ENCODE results near the gene SLFNL1.

The SLFNL1 gene

DNA sequence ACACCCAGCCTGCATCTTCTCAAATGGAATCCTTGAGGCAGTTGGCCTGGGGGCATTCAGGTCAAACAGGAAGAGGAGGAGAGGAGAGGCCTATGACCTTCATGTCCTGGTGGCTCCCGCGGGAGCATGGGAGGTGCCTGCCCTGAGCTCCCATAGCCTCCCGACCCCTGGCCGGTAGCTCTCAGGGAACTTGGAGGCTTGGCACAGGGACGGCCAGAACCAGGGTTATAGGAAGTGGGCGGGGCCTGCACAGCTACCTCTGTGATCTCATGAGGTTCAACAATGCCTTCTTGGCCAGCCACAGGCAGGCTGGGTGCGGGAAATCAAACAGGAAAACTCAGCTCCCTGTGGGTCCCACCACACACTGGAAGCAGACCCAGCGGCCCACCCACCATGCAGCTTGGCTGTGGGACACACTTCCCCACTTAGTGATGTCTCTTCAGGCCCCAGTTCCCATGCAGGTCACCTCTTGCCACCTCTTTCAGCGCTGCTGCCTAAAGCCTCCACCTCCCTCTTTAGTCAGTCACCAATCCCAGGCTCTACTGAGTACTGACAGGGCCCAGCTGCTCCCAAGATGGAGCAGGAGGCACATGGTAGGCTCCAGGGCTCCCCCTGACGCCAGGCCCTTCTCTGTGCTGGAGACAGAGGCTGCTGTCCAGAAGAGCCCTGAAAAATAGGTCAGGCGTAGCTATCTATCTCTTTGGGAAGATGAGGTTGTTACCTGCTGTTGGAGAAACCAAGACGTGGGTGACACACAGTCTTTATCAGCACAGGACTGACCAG lies at the start of gene SLFNL1:
TSS of gene SLFNL1 (minus strand) at position 200 of the 783 bp plus-strand sequence. CDS start 1,065 bp downstream, outside the sequence.
- no peak for DNase-seq

DNA sequence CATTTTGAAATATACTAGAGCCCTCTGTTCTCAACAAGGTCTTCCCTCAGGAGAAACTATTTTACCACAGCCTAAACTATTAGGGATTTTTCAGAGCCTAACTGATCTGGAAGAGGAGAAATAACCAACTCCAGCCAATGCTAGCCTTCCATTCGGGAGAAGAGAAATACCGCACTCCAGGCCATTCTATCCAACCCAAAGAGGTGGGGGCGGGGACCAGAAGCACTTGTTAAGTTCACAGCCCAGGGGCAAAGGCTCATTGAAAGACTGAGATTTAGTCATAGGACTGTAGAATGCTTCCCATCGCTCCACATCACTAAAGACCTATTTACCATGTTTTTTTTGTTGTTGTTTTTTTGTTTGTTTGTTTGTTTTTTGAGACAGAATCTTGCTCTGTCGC lies 35.4 kb upstream of the SLFNL1 start:
- no peak for DNase-seq

DNA sequence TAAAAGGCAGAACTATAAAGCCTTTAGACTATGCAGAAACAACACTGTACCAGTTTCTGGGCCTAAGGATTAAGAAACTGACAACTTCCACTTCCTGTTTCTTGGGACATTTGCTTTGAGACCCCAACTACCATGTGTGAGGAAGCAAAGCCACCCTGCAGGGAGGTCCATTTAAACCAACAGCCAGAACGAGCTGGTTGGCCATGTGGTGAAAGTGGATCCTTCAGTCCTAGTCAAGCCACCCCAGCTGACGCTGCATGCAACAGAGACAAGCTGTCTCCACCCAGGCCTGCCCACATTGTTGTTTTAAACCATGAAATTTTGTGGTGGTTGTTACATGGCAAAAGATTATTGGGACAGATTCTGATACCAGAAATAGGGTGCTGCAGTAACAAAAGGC lies 31.8 kb upstream of the SLFNL1 start:
- no peak for DNase-seq

DNA sequence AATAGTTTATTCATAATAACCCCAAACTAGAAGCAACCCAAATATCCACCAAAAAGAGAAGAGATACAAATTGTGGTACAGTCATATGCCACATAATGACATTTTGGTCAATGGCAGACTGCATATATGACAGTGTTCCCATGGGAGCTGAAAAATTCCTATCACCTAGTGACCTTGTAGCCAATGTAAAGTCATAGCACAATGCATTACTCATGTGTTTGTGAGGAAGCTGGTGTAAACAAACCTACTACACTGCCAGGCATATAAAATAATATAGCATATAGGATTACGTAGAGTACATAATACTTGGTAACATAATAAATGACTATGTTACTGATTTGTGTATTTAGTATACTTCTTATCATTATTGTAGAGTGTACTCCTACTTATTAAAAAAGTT lies 29.5 kb upstream of the SLFNL1 start:
- DNase-seq = no peak

DNA sequence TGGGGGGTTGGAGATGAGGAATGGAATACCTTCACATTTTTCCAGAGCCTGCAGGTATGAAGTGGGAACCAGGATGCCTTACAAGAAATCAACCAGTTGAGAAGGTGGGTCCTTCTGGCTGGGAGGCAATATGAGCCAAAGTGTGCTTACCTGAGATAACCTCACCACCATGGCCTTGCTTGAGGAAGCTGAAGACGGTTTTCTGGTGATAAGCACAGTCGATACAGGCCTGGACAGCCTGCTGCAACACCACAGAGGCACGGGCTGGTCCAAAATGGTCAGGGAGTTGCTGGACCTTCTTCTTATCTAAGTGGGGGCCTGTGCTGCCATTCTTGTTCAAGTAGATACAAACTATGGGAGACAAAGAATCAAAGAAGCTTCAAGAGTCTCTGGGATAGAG lies 27.0 kb upstream of the SLFNL1 start:
- no peak for DNase-seq

DNA sequence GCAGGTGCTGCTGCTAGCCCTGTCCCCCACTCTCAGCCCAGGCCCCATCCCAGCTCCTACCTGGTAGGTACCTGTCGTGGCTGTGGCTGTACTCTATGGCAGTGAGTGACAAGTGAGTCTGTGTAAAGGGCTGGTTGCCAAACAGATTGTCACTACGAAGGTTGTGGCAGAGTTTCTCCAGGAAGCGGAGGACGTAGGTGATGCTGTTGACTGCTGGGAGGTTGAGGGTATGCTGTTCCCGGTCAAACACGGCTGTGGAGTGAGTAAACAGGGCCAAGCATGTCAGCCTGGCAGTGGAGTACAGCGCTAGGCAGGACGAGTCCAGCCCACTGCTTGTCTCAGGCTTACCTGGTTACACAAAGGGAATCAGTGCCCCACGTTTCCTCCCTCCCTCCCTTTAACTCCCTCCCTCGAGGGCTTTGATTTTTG lies 24.8 kb upstream of the SLFNL1 start:
- no peak for DNase-seq

DNA sequence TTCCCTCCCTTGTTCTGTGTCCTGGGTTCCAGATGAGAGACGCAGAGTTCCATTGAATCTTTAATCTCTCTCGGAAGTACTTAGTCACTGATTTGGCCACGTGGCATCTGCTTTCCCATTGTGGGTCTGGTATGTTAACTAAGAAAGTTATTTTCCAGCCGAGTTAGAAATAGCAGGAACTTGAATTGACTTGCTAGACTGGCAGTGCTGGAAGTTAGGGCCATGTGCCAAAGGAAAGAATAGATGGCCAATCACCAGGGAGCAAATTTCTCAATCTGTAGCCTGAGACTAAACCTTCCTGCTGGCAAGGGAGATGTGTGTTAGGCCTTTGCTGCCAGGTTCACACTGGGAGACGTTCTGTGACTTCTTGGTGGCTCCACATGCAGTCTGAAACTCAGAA lies 24.2 kb upstream of the SLFNL1 start:
- DNase-seq = peak in 1 of 2 experiments; percentile 59

DNA sequence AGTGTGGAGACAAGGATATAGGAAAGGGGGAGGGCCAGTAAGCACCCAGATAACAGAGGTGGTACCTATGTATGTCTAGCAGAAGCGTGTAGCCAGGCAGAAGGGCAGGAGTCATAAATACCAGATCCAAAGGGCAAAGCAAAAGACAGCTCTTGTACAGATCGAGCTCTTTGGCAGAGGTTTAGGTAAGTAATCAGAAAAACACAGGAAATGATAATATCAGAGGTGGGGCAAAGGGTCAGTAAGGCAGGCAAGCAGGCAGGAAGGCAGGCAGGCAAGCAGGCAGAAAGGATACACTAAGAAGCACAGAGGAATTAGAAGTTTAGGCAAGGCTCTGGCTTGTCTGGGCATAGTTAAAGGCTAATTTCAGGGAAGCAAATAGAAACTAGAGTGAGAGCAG lies 22.7 kb upstream of the SLFNL1 start:
- DNase-seq = no peak

DNA sequence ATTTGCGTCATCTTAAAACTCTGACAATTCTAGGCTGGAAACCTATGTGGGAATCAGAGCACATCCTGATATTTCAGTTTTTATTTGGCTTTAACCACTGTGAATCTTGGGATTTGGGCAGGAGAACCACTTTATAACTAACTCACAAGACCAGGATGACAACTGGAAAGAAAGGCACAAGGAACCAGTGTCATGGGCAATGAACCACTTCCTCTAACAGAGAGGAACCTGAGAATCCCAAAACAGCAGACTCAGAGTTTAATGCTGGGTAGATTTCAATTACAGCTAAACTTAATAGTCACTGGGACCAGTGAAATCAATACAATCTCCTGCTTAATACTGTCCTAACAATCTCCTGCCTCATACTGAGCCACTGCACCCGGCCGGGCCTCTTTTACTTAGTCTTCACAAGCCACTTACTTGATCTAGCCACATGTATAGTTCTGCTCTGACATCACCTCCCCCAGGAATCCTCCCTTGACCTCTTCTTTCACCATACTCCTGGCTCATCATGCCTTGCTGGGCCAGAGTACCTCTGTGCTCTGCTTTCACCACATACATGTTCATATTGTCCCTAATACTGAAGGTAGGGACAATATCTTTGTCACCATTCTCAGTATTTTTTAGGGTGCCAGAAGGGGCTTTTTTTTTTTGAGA lies 20.2 kb upstream of the SLFNL1 start:
- no peak for DNase-seq

DNA sequence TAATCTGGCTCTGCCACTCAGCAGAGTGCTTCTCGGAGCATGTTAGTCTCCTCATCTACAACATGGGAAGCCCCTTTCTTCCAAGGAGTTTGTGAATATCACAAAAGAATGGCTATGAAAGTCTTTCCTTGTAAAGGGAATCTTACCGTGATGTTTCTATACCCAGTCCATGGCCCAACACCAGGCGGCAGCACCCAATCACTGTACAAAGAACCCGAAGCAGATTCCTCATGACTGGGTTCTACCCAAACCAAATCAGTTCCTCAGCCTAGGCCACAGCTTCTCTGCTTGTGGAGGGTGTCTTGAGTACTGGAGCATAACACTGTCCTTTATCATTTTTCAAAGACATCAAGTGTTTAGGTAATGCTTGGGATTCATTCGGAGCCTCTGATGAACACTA lies 16.6 kb upstream of the SLFNL1 start:
- no peak for DNase-seq

DNA sequence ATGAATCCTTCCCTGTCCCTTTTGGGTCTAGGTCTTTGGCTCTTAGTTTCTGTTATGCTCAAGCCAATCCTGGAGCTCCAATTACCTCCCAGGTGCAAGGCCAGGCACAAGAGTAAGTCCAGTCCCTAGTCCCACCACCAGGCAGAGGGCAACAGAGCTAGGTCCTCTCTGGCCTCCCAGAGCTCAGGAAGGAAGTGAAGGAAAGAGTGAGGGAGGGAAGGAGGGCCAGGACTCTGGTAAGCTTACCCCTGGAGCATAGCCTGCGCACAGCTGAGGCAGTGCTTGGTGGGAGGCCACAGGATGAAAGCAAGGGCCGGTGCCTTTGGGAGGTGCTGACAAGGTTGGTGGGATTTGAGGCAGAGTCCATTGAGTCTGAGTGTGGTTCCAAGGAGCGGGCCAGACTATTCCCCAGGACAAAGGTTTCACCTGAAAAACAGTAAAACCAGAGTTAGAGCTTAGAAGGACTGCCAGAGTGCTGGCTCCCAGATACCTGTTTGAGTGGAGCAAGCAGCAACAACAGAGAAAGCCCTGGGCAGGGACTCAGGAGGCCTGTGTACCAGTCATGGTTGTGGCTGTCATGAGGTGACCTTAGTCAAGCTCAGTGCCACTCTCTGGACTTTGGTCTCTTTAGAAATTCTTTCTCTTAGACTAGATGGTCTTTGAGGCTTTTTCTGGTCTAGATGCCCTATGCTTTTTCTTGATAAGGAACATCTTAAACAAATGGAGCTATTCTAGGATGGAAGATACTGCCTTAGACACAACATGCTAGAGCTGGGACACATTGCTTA lies 15.8 kb upstream of the SLFNL1 start:
- DNase-seq = no peak

DNA sequence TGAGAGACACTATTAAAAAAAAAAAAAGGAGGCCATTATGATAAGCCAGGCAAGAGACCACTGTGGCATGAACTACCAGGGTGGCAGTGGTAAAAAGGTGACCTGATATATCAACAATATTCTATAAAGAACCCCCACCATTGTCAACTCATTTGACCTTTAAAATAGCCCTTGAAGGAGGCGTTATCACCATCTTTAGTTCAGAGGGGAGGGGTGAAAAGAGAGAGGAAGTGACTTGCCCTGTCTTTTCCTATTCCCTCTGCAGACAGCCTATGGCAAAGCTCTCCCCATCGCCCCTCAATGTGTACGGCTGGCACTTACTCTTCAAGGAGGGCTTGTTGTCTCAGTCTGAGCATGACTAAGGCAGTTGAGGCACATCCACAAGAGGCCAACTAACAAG lies 11.7 kb upstream of the SLFNL1 start:
- DNase-seq = no peak

DNA sequence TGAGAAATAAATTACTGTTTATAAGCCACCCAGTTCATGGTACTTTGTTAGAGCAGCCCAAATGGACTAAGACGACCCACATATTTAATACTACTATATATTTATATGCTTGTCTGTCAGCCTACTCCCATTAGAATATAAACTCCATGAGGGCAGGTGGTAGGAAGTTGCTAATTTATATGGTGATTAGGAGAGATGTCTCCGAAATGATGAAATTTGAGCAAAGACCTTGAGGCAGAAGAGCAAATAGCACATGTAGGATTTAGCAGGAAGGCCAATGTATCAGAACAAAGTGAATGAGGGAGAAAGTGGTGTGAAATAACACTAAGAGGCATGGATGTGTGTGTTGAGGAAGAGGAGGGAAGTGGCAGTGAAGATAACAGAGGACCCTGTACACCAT lies 10.6 kb upstream of the SLFNL1 start:
- no peak for DNase-seq

DNA sequence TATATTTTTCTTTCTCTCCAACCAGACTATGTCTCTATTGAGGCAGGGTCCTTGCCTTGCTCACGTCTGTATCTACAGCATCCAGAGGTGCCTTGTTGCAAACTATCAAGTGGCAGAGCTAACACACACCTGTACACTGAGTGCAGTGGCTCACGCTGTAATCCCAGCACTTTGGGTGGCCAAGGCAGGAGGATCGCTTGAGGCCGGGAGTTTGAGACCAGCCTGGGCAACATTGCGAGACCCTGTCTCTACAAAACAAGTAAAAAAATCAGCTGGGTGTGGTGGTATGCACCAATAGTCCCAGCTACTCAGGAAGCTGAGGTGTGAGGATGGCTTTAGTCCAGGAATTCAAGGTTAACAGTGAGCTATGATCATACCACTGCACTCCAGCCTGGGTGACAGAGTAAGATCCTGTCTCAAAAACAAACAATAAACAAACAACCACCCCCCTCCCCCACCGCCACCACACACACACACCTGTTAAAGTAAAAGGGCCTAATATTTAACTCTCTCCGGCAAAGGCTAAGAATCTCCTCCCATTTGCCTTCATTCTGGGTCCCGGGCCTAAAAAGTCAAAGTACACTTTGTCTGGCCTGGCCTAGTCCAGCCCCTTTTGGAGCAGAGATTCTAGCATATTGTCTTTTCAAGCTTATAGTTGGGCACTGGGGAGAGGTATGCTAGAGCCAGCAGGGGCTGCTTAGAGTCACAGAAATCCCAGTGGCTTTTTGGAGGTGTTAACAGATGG lies 9.5 kb upstream of the SLFNL1 start:
- no peak for DNase-seq

DNA sequence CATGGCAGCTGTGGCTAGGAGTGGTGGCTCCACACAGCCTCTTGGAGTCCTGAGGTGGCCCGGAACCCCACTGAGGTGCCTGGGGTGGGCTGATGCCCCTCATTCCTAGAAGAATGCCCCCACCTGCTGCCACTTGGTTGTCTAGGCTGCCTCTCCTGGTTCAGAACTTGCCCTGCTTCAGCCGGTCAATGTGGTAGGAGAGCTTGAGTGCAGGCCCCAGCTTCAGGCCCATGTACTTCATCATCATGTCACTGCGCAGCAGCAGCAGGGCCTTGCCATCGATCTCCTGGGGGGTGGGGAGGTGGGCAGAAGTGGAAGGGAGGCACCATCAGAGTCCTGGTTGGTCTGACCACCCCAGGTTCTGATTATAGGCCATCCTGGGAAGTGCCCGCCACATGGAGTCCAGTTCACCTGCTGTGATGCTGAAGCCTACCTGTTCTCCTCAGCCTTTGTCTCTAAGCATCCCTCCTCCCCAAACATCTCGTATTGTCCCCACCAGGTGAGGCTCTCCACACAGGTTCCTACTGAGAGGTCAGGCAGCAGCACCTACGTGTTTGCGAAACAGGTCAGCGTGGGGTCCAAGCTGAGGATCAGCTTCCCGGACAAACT lies 6.6 kb upstream of the SLFNL1 start:
- no peak for DNase-seq

DNA sequence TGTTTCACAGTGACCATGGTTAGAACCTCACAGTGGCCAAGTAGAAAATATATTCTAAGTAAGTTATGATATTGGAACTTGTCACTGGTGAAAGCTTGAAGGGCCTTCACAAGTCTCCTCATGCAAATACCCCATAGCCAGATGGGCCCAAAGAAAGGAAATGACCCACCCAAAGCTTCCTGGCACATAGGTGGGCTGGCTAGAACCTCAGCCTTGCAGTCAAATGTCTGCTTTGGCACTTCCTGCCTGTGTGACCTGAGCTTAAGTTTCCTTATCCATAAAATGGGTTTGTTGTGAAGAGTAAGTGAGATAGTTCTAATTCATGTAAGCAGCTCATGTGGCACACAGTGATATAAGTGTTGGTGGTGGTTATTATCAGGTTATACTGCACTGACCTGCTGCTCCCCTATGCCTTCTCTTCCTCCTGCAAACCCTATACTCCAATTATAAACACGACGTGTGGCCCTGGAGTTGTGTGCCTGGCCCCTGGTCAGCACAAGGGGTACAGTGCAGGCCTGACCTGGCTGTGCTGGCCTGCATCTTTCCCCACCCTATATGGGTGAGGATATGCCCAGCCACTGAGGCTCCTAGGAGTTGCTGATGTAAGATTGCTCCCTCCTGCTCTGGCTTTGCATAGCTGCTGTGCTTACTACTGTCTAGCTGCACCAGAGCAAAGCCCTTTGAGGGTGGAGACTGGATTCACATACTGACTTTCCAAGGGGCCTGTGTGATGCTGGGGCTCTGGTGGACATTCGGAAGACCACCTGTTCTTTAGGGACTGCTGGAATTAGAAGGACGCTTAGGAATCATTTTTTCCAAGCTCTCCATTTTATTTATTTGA lies 4.7 kb upstream of the SLFNL1 start:
- DNase-seq = no peak

DNA sequence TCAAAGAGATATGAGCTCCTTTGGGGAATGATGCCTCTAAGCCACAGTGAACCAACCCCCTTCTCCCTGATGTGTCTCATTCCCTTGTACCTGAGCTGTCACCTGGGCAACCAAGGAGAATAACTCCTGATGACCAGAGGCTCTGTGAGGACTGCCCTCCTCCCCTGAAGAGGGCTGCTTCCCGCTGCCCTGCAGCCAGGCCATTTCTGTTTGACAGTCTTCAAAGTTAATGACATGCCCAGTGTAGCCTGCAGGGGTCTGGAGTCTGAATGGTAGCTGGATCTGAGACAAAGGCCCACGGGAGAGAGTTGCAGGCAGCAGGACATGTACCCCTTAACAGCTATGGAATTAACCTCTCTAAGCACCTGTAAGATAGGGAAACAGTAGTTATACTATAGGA lies 3.4 kb upstream of the SLFNL1 start:
- DNase-seq = no peak

DNA sequence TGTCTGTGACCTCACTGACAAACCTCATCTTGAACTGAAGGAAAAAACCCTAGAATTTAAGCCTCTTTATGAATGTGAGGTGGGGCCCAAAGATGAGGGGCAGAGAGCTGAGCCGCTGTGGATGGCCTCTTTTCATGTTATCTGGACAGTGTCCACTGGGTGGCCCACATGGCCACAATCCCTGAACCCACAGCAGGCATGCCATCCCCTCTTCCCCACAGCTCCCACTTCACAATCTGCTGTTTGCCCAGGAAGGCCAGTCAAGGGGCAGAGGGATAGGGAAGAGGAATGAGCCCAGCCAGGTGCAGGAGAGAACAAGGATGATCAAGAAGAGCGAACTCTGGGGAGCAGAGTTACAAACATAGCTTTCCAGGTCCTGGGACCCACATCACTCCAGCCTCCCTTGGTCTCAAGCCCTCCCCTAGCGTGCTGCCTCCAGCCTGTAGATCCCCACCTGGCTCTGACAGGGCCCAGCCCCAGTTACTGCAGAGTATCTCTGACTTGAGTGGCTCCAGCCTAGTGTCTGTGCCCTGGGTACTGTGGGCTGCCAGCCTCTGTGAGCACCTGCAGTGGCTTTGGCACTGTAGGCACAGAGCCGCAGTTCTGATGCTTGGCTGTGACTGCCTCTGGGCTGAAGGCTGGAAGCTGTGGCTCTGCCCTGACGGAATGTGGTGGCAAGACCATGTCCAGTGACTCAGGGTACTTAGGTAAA lies 1.9 kb upstream of the SLFNL1 start:
- no peak for DNase-seq

DNA sequence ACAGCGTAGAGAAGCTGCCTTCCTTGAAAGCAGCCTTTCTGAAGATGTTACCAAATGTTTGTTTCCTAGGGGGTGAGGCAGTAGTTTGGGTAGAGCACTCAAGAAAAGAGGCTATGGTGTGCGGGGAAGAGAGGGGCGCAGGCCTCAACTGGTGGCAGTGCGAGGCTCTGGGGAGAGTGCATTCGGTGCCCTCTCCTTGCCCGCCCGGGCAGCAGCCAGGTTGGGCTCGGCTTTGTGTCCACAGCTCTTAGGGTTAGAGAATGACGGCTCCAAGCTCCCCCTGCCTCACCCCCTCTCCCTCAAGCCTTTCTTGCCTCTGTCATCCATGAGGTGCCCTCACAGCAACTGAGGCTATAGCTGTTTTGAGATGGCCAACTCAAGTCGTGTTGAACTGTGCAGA lies 899 bp upstream of the SLFNL1 start:
- no peak for DNase-seq

DNA sequence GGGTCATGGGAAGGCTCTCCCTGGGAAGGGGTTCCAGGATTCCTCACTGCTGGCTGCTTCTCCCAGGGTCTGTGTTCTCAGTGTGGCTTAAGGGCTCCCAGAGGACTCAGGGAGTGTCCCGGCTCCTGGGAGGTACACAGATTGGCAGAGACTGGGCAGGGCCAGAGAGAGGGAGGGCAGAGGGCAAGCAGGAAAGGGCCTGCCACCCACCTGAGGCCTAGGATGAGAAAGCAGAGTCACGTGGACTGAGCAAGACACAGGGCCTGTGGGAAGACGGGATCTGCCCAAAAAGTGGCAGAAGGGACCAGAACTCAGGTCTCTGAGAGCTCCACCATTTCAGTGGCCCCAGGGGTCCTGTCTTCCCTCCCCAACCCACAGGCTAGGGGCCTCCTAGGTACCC lies 871 bp downstream of the SLFNL1 start:
- DNase-seq = no peak

DNA sequence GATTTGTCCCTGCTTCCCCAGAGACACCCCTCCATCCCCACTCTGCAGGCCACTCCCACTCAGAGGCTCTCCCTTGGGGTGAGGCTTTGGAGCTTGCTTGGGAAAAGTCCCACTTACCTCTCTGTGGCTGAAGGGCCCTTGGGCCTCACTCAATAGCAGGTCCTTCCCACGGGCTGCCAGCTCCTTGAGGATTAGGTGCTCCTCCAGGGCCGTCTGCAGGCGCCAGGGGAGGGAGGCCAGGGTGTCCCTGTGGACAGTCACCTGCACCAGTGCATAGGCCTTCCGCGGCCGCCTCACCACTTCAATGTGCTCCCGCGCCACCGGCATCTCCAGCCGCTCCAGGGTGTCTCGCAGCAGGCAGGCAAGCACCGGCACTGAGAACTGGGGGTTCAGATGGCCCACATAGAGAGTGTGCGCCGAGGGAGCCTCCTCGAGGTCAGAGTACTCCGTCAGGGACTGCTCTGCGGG lies 1.4 kb downstream of the SLFNL1 start:
- DNase-seq = no peak
